ENCODE measurements around the gene ZNF341. TPM values are rescaled to one million over a fixed set of nuclear protein-coding genes. Genes with fewer than 3 reads are reported as not detected.

ZNF341 gene
- total and polyA plus RNA-seq, 9 of the 15 experiments (the other 6 are each of a cell fraction or from before 2014, with no cell fraction given): 0.08 to 2.6 (median 1.0) TPM

DNA sequence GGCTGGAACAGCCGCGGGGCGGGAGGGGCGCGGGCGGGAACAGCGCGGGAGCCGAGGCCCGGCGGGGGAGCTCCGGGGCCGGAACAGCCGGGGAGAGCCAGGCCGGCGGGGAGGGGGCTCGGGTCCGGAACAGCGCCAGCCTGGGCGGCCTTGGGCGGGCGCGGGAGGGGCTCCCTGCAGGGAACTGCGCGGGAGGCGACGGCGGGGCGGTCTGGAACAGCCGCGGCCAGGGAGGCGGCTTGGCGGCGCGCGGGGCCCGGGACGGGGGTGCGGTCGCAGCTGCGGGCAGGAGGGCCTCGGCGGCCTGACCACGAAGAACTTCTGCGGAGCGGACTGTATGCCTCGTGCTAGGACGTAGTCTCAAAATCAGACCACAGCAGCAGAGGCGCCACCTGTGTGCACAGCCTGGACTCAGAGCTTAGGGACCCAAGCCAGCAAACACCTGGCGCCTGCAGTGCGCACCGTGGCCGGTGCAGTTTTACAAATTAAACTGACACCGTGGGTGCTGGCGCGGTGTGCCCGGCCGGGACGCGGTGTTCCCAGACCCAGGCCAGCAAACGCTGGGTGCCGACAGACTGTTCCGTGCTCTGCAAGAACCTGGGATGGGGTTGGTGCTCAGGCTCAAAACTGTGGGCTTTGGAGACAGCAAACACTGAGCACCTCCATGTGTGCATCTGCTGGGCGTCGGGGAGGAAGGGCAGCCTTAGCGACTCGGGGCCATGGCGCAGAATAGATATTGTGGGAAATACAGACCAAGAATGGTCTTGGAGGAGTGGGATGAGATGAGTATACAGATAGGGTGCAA, 572 bp downstream of the ZNF341 start (continued):
- TF ChIP-seq PCBP1 (IDR thresholded peaks at IDR 0.05; ENCODE audit: low read depth, low read length, poor library complexity, severe bottlenecking) (peak; percentile 85), ZNF699 (CRISPR knock-in tag; IDR thresholded peaks at IDR 0.05; ENCODE audit: insufficient replicate concordance) (no peak), HDGF (IDR thresholded peaks at IDR 0.05) (no peak), FOXA1 (IDR thresholded peaks at IDR 0.05; ENCODE audit: borderline replicate concordance) (no peak), ZNF124 (CRISPR knock-in tag; IDR thresholded peaks at IDR 0.05) (no peak), NR4A1 (CRISPR knock-in tag; IDR thresholded peaks at IDR 0.05) (no peak), NR4A1 (tag; IDR thresholded peaks at IDR 0.05) (peak; percentile 72; the same call in 1 of the 2 replicates), ZNF77 (CRISPR knock-in tag; IDR thresholded peaks at IDR 0.05) (no peak), RB1 (IDR thresholded peaks at IDR 0.05; ENCODE audit: low read depth) (peak; percentile 12; the same call in 1 of the 2 replicates), RUNX1 (IDR thresholded peaks at IDR 0.05; ENCODE audit: low read depth) (no peak), TAF1 (IDR thresholded peaks at IDR 0.05; ENCODE audit: control insufficient read depth, extremely low read depth, insufficient read depth, low read length, severe bottlenecking) (peak; percentile 13), KLF6 (CRISPR knock-in tag; IDR thresholded peaks at IDR 0.05; ENCODE audit: borderline replicate concordance) (no peak), RBM34 (IDR thresholded peaks at IDR 0.05; ENCODE audit: borderline replicate concordance, insufficient read depth, low read length) (no peak), ZC3H4 (CRISPR knock-in tag; IDR thresholded peaks at IDR 0.05; ENCODE audit: borderline replicate concordance) (no peak)
- TF ChIP-seq, protein P1, sequence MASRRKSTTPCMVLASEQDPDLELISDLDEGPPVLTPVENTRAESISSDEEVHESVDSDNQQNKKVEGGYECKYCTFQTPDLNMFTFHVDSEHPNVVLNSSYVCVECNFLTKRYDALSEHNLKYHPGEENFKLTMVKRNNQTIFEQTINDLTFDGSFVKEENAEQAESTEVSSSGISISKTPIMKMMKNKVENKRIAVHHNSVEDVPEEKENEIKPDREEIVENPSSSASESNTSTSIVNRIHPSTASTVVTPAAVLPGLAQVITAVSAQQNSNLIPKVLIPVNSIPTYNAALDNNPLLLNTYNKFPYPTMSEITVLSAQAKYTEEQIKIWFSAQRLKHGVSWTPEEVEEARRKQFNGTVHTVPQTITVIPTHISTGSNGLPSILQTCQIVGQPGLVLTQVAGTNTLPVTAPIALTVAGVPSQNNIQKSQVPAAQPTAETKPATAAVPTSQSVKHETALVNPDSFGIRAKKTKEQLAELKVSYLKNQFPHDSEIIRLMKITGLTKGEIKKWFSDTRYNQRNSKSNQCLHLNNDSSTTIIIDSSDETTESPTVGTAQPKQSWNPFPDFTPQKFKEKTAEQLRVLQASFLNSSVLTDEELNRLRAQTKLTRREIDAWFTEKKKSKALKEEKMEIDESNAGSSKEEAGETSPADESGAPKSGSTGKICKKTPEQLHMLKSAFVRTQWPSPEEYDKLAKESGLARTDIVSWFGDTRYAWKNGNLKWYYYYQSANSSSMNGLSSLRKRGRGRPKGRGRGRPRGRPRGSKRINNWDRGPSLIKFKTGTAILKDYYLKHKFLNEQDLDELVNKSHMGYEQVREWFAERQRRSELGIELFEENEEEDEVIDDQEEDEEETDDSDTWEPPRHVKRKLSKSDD (conservative IDR thresholded peaks at IDR 0.05; ENCODE audit: low read length): no peak
- TF ChIP-seq, protein P2, sequence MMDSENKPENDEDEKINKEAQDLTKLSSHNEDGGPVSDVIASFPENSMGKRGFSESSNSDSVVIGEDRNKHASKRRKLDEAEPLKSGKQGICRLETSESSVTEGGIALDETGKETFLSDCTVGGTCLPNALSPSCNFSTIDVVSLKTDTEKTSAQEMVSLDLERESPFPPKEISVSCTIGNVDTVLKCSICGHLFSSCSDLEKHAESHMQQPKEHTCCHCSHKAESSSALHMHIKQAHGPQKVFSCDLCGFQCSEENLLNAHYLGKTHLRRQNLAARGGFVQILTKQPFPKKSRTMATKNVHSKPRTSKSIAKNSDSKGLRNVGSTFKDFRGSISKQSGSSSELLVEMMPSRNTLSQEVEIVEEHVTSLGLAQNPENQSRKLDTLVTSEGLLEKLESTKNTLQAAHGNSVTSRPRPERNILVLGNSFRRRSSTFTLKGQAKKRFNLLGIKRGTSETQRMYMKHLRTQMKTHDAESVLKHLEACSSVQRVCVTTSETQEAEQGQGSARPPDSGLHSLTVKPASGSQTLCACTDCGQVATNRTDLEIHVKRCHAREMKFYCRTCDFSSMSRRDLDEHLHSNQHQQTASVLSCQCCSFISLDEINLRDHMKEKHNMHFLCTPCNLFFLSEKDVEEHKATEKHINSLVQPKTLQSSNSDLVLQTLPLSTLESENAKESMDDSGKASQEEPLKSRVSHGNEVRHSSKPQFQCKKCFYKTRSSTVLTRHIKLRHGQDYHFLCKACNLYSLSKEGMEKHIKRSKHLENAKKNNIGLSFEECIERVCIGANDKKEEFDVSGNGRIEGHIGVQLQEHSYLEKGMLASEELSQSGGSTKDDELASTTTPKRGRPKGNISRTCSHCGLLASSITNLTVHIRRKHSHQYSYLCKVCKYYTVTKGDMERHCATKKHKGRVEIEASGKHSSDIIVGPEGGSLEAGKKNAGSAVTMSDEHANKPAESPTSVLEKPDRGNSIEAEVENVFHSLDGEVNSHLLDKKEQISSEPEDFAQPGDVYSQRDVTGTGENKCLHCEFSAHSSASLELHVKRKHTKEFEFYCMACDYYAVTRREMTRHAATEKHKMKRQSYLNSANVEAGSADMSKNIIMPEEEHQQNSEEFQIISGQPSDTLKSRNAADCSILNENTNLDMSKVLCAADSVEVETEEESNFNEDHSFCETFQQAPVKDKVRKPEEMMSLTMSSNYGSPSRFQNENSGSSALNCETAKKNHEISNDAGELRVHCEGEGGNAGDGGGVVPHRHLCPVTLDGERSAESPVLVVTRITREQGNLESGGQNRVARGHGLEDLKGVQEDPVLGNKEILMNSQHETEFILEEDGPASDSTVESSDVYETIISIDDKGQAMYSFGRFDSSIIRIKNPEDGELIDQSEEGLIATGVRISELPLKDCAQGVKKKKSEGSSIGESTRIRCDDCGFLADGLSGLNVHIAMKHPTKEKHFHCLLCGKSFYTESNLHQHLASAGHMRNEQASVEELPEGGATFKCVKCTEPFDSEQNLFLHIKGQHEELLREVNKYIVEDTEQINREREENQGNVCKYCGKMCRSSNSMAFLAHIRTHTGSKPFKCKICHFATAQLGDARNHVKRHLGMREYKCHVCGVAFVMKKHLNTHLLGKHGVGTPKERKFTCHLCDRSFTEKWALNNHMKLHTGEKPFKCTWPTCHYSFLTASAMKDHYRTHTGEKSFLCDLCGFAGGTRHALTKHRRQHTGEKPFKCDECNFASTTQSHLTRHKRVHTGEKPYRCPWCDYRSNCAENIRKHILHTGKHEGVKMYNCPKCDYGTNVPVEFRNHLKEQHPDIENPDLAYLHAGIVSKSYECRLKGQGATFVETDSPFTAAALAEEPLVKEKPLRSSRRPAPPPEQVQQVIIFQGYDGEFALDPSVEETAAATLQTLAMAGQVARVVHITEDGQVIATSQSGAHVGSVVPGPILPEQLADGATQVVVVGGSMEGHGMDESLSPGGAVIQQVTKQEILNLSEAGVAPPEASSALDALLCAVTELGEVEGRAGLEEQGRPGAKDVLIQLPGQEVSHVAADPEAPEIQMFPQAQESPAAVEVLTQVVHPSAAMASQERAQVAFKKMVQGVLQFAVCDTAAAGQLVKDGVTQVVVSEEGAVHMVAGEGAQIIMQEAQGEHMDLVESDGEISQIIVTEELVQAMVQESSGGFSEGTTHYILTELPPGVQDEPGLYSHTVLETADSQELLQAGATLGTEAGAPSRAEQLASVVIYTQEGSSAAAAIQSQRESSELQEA (IDR thresholded peaks at IDR 0.05; ENCODE audit: low read depth): no peak

All from K562 (cell line).